Measurements from ENCODE around the gene MYO1E.

The MYO1E gene

GRCh38 chr15:59116771-59117170 is 255.9 kb downstream of the MYO1E start:
- DNase-seq, result no peak

DNA sequence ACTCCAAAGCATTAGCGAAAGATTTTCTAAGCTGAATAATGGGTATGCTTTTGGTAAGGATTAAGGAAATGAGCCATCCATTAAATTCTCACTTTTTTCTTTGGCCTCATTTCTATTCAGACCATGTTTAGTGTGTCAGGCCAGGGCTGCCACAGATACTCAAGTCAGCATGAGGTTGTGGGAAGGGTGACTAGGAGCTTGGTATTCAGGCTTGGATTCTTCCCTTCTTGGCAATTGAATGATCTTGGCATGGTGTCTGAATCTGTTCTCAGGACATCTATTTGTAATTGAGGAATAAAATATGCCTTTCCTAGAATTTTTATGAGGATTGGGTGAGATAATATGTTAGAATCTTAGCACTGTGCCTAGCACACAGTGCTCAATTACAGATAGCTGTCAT is 256.5 kb downstream of the MYO1E start:
- no peak for DNase-seq

- DNase-seq, result no peak
These were observed 257.6 kb downstream of the MYO1E start for GRCh38 chr15:59115047-59115446.

- no peak for DNase-seq
These were observed 261.4 kb downstream of the MYO1E start for GRCh38 chr15:59111251-59111650.

DNA sequence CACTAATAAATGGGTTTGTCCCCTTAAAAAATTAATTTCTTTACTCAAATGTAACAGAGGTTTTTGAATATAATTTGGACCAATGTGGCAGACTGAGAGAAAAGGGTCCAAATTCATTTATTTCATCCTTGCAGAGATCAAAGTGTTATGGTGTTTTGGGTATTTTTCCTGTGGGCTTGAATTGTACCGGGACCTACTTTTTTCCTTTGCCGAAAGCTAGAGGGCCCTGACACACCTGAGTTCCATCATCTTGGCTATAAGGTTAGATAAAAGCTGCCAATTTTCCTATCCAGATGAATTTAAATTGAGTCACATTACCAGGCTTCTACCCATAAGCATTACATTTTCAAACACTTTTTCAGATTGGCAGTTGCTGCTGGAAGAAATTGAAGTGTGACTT is 266.8 kb downstream of the MYO1E start:
- no peak for DNase-seq

DNA sequence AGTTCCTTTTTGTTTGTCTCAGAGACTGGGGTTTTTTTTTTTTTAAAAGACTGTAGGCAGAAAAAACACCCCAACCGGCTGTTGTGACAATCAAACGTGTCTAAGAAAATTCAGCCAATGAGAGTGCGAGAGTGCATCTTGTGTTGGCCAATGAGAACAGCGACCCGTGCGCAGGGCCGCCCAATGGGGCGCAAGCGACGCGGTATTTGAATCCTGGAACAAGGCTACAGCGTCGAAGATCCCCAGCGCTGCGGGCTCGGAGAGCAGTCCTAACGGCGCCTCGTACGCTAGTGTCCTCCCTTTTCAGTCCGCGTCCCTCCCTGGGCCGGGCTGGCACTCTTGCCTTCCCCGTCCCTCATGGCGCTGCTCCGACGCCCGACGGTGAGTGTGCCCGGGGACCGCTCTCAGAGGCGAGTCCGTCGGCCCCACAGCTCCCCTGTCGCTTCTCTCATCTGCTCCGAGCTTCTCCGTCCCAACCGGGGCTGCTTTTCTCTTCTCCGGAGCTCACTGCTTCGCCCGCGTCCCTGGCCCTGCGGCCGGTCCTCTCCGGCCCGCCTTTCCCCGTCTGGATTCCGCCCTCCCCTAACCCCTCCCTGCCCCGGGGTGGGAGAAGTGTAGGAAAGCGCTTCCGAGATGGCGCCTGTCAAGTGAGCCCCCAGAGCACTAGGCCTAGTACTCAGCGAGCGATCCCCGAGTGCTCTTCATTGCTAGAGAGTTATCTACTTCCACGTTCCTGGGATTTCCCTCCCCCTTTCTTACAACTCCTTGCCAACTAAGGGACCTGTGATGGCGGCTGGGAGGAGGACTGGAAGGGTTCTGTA is 267.5 kb downstream of the MYO1E start, which contains the start of gene CCNB2:
TSS of gene CCNB2 (plus strand) at position 235 of the 821 bp plus-strand sequence. CDS start at position 358, 123 bp downstream.
- no peak for DNase-seq

DNA sequence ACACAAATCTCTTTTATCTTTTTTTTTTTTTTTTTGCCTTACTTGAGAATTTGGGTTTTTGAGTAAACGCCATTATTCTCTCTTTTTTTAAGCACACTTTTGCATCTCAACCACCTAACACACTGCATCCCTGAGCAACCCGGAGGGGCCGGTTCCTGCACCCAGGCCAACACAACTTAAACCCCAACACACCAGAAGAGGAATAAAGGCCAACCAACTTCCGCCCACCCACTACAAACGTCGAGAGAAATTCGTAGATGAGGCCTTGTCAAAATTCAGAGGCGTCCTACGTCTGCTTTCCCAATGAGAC is 268.1 kb downstream of the MYO1E start:
- no peak for DNase-seq

DNA sequence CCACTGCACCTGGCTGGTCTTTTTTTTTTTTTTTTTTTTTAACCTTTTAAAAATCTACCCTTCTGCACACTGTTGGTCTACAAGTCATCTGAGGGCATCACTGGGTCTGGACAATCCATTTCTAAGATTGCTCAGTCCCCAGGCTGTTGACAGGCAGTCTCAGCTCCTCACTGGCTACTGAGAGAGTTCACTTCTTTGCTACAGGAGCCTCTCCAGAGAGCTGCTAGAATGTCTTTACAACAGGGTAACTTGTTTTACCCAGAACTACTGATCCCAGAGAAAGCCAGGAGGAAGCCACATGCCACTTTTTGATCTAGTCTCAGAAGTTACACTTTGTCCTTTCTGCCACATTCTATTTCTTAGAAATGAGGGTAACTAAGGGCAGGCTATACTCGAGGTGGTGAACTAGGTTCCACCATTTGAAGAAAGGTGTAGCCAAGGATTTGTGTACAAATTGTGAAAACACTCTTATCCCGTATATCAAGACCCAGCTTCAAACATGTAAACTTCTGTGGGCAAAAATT is 273.4 kb downstream of the MYO1E start:
- DNase-seq, result no peak

DNA sequence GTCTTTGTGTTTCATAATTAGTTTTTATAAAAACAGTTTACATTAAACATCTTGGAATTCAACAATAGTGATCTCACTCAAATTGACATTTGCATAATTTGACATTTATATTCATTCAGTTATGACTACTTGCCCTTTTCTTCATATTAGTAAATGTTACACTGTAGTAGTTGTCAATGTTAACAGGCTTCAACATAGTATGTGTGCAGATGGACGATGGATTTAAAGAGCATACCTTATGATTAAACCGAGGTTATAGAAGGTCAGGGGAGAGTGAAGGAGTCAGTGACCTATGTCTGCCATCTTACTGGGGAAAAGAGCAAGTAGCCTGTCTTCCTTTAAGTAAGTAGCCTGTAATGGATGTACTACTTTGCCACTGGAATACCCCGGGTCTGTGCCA is 276.2 kb downstream of the MYO1E start:
- DNase-seq, result no peak

- DNase-seq, result no peak
These were observed 278.6 kb downstream of the MYO1E start for GRCh38 chr15:59094077-59094476.

DNA sequence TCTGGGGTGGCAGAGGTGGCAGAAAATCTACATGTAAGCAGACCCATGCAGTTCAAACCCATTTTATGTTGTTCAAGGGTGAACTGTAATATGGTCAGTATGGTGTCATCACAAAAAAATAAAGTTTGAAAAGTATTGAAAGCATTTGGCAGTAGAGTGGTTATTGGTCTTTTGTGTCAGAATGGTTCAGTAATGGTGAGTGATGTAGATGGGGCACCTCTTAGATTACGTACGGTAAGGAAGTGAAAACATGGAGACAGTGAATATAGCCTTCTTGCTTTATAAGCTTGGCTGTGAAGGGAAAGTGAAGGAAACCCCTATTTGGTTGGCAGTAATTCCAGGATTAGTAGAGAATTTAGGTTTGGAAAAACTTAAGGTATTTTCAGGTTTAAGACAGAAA is 284.9 kb downstream of the MYO1E start:
- DNase-seq, result no peak

Measured in cortex of kidney (tissue), 1 donor.